Bronchial epithelial cell (primary cell): Measurements from ENCODE around the gene CD9. TPM values are rescaled to one million over a fixed set of nuclear protein-coding genes. Genes with fewer than 3 reads are reported as not detected.

ENCODE experiments used
- DNase-seq: peaks from one replicate; pipeline ENCODE4 v3.0.0-alpha.2; 2010; ENCODE audit warnings: low read depth
- FAIRE-seq: peaks from 2 replicates; lab custom pipeline; 2011; peaks lifted over from hg19 to GRCh38; lab: Jason Lieb, UNC
- H3K27me3 ChIP-seq: 2 replicates; pipeline ENCODE4 v1.5.1; 2011; ENCODE audit warnings: low read length; ENCODE audit not compliant: control insufficient read depth, insufficient read depth
- H3K36me3 ChIP-seq: 2 replicates; pipeline ENCODE4 v1.5.1; 2011; ENCODE audit warnings: low read length; ENCODE audit not compliant: control insufficient read depth, insufficient read depth
- H3K4me3 ChIP-seq: 2 replicates; pipeline ENCODE4 v1.5.1; 2011; ENCODE audit warnings: mild to moderate bottlenecking, low read depth, low read length, control low read depth
- total RNA-seq: library from RNA; depleted of rRNA; stranded (reverse); fragments of >200 nt; gene quantifications from 2 replicates; pipeline ENCODE4 v1.2.1, GENCODE V29; 2014
- TF ChIP-seq, protein P1 (sequence below): IDR thresholded peaks from 2 replicates; pipeline ENCODE4 v1.5.1; 2011; ENCODE audit warnings: mild to moderate bottlenecking, moderate library complexity, low read length, control low read depth, inconsistent platforms; ENCODE audit not compliant: insufficient read depth, severe bottlenecking

Gene CD9
- total RNA-seq, 1 donor from 2014 or later, result 634 TPM

DNA sequence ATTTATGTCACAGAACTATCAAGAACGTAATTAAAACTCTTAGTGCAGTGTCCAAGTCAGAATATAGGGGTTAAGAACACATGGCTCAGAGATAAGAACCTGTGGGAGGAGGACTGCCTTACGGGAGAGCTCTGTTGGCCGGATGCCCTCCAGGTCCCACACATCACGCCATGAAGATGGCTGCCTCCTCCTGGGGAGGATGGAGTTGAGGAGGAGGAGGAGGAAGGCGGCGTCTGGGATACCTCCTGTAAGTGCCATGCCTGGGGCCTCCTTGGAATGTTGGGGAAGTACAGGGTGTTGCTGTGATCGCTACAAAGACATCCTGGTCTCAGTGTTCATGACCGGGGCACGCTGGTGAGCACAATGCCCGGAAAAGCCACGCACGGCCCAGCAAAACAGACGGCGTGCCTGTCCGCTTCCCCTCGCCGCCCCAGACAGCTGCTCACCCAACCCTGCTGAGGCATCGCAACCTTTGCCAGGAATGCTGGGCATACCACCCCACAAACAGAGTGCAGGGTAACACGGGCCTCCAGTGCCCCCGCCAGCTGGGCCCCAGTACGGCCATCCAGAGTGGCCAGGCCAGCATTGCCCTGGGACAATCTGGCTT is 28.7 kb upstream of the CD9 start:
- TF ChIP-seq, protein P1, sequence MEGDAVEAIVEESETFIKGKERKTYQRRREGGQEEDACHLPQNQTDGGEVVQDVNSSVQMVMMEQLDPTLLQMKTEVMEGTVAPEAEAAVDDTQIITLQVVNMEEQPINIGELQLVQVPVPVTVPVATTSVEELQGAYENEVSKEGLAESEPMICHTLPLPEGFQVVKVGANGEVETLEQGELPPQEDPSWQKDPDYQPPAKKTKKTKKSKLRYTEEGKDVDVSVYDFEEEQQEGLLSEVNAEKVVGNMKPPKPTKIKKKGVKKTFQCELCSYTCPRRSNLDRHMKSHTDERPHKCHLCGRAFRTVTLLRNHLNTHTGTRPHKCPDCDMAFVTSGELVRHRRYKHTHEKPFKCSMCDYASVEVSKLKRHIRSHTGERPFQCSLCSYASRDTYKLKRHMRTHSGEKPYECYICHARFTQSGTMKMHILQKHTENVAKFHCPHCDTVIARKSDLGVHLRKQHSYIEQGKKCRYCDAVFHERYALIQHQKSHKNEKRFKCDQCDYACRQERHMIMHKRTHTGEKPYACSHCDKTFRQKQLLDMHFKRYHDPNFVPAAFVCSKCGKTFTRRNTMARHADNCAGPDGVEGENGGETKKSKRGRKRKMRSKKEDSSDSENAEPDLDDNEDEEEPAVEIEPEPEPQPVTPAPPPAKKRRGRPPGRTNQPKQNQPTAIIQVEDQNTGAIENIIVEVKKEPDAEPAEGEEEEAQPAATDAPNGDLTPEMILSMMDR, result no peak
- DNase-seq, result no peak
- no peaks in the 10 kb centered on the region for H3K27me3 ChIP-seq
- FAIRE-seq, result no peak
- no peaks in the 10 kb centered on the region for H3K36me3 ChIP-seq
- H3K4me3 ChIP-seq, result no peak overlapping the region

DNA sequence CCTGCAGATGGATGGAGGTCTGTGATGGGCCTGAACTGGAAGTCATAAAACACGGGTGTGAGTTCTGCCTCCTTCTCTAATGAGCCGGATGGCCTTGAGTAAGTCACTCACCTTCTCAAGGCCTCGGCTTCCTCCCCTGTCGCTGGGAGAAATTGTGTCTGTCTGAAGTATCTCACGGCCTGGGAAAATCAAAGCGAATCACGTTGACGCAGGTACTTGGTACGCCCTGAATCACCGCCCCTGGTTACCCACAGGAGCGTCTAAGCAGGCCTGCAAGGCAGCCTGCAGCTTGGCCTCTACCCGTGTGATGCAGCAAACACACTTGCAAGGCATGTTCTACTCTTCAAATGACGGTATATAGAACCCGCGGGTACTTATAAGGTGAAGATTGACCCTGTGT is 28.1 kb upstream of the CD9 start:
- no peak for FAIRE-seq
- TF ChIP-seq, protein P1, result no peak
- DNase-seq, result no peak
- H3K4me3 ChIP-seq, result no peak overlapping the region
- no peaks in the 10 kb centered on the region for H3K36me3 ChIP-seq
- H3K27me3 ChIP-seq, result no peaks in the 10 kb centered on the region

DNA sequence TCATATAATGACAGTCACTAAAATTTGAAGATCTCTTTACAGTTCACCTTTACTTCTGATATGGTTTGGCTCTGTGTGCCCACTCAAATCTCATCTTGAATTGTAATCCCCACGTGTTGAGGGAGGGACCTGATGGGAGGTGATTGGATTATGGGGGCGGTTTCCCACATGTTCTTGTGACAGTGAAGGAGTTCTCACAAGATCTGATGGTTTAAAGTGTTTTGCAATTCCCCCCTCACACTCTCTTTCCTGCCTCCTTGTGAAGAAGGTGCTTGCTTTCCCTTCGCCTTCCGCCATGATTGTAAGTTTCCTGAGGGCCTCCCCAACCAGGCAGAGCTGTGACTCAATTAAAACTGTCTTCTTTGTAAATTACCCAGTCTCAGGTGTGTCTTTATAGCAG is 27.3 kb upstream of the CD9 start:
- Histone ChIP-seq H3K4me3 (no peak overlapping the region), H3K36me3 (no peaks in the 10 kb centered on the region), H3K27me3 (no peaks in the 10 kb centered on the region)
- FAIRE-seq (no peak), DNase-seq (no peak)
- TF ChIP-seq, protein P1, result no peak

DNA sequence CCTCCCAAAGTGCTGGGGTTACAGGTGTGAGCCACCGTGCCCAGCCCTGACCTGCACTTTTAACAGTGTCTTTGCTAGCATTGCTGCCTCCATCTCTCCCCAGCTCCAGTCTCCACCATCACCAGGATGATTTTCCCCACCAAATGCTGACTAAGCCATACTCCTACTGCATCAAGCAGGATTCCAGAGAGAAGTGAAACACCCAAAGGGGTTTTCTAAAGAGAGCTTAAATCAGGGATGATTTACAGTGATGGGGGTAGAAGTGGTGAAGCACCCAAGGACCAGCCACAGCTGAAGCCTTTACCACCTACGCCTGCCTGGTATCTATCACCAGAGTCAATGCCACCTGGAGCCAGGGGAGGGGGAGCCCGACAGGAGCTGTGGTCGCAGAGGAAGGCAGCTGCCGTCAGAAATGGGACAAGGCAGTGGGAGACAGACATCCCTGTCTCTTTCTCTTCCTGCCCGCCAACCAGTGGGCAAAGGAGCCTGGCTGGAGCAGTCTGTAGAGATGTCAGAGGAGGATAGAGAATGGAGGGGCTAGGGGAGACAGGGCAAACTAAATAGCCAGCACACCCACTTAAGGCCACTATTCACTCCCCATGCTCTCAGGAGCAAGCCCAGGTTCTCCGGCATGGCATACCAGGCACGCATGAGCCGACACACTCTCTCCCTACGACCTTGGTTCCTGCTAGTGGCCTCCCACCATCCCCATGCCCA is 22.4 kb upstream of the CD9 start:
- DNase-seq (no peak), FAIRE-seq (no peak)
- Histone ChIP-seq H3K4me3 (no peak overlapping the region), H3K36me3 (no peaks in the 10 kb centered on the region), H3K27me3 (no peaks in the 10 kb centered on the region)
- TF ChIP-seq, protein P1, result no peak

DNA sequence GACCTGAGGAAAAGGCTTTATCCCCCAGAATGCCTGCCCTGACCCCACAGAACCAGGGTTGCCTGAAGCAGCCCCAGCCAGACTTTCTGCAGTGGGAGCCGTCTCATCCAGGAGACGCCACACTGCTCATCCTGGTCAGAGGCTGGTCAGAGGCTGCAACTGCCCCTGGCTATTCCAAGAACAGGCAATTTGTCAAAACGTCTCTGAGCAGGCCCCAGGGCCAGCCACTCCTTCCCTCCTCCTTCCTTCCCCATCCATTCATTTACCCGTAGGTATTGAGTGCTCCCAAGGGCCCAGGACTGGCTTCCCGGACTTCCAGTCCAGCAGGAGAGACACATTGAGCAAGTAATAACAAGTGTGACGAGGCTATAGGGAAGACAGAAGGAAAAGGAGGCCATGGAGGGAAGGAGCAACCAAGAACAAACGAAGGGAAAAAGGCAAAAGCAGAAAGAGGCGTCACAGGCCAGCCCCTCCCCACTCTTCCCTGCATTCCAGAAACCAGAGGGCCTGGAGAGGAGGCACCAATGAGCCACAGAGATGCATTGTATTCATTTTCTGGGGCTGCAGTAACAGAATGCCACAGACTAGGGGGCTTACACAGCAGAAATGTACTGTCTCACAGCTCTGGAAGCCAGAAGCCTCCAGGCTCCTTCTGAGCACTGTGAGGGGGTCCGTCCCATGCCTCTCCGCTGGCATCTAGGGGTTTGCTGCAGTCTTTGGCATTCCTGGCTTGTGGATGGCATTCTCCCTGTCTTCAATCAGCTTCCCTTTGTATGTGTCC is 21.0 kb upstream of the CD9 start:
- no peak overlapping the region for H3K4me3 ChIP-seq
- TF ChIP-seq, protein P1, result no peak
- no peak for DNase-seq
- no peak for FAIRE-seq
- H3K27me3 ChIP-seq, result no peaks in the 10 kb centered on the region
- H3K36me3 ChIP-seq, result no peaks in the 10 kb centered on the region
